H9 (cell line): Measurements from ENCODE around the gene DGCR2. TPM values are rescaled to one million over a fixed set of nuclear protein-coding genes. Genes with fewer than 3 reads are reported as not detected.

Experiments used
- DNase-seq: peaks from one replicate; pipeline ENCODE4 v3.0.0-alpha.2; 2017
- H2AFZ ChIP-seq: one replicate; pipeline ENCODE4 v1.6.1; 2013; ENCODE audit warnings: mild to moderate bottlenecking, low read length, control low read depth, moderate library complexity
- H2AK5ac ChIP-seq: 2 replicates; pipeline ENCODE4 v1.6.1; 2013; ENCODE audit warnings: low read length, control low read depth, mixed read lengths; ENCODE audit not compliant: insufficient read length
- H2BK120ac ChIP-seq: one replicate; pipeline ENCODE4 v1.6.1; 2013; ENCODE audit warnings: low read depth, mild to moderate bottlenecking, low read length, control low read depth, inconsistent platforms; ENCODE audit not compliant: poor library complexity, severe bottlenecking
- H2BK12ac ChIP-seq: 2 replicates; pipeline ENCODE4 v1.6.1; 2013; ENCODE audit warnings: low read length, control low read depth, mixed read lengths, low read depth; ENCODE audit not compliant: insufficient read length
- H2BK15ac ChIP-seq: 2 replicates; pipeline ENCODE4 v1.6.1; 2013; ENCODE audit warnings: low read depth, low read length, control low read depth
- H2BK20ac ChIP-seq: one replicate; pipeline ENCODE4 v1.6.1; 2013; ENCODE audit warnings: low read depth, mild to moderate bottlenecking, low read length, control low read depth, inconsistent platforms; ENCODE audit not compliant: poor library complexity, severe bottlenecking
- H2BK5ac ChIP-seq: 2 replicates; pipeline ENCODE4 v1.6.1; 2013; ENCODE audit warnings: low read length, control low read depth, mixed read lengths; ENCODE audit not compliant: insufficient read length
- H3K14ac ChIP-seq: 2 replicates; pipeline ENCODE4 v1.6.1; 2013; ENCODE audit warnings: low read length, control low read depth; ENCODE audit not compliant: insufficient read depth
- H3K18ac ChIP-seq: 2 replicates; pipeline ENCODE4 v1.6.1; 2013; ENCODE audit warnings: low read depth, mild to moderate bottlenecking, mixed read lengths, low read length, control low read depth; ENCODE audit not compliant: insufficient read length
- H3K23ac ChIP-seq: 2 replicates; pipeline ENCODE4 v1.6.1; 2013; ENCODE audit warnings: low read length, control low read depth, mixed read lengths, low read depth; ENCODE audit not compliant: insufficient read length
- H3K23me2 ChIP-seq: 2 replicates; pipeline ENCODE4 v1.6.1; 2013; ENCODE audit warnings: low read depth, mild to moderate bottlenecking, mixed read lengths, low read length, control low read depth; ENCODE audit not compliant: insufficient read length, poor library complexity, severe bottlenecking
- H3K27ac ChIP-seq: 2 replicates; pipeline ENCODE4 v1.5.1; 2013; ENCODE audit warnings: low read length, control low read depth, mixed read lengths, low read depth; ENCODE audit not compliant: insufficient read length
- H3K27me3 ChIP-seq: 2 replicates; pipeline ENCODE4 v1.6.1; 2013; ENCODE audit warnings: low read length, control low read depth, inconsistent platforms; ENCODE audit not compliant: insufficient read depth
- H3K4ac ChIP-seq: 2 replicates; pipeline ENCODE4 v1.6.1; 2013; ENCODE audit warnings: low read depth, mild to moderate bottlenecking, control low read depth, inconsistent platforms, low read length, moderate library complexity
- H3K4me1 ChIP-seq: 2 replicates; pipeline ENCODE4 v1.6.1; 2013; ENCODE audit warnings: low read length, control low read depth, inconsistent platforms; ENCODE audit not compliant: insufficient read depth
- H3K4me2 ChIP-seq: 2 replicates; pipeline ENCODE4 v1.6.1; 2013; ENCODE audit warnings: low read length, control low read depth, mixed read lengths; ENCODE audit not compliant: insufficient read length, insufficient read depth
- H3K56ac ChIP-seq: 2 replicates; pipeline ENCODE4 v1.6.1; 2013; ENCODE audit warnings: low read depth, mild to moderate bottlenecking, mixed read lengths, low read length, control low read depth; ENCODE audit not compliant: insufficient read length
- H3K79me1 ChIP-seq: 2 replicates; pipeline ENCODE4 v1.6.1; 2013; ENCODE audit warnings: low read depth, mild to moderate bottlenecking, moderate library complexity, low read length, control low read depth, inconsistent platforms; ENCODE audit not compliant: insufficient read depth, poor library complexity, severe bottlenecking
- H3K79me2 ChIP-seq: 2 replicates; pipeline ENCODE4 v1.6.1; 2013; ENCODE audit warnings: low read length, control low read depth, inconsistent platforms; ENCODE audit not compliant: insufficient read depth
- H3K9ac ChIP-seq: 2 replicates; pipeline ENCODE4 v1.6.1; 2013; ENCODE audit warnings: low read length, control low read depth, mixed read lengths; ENCODE audit not compliant: insufficient read length; ENCODE audit errors: extremely low read depth
- H3K9me3 ChIP-seq: one replicate; pipeline ENCODE4 v1.6.1; 2013; ENCODE audit warnings: low read depth, low read length, inconsistent platforms; ENCODE audit not compliant: control insufficient read depth
- H3T11ph ChIP-seq: one replicate; pipeline ENCODE4 v1.6.1; 2013; ENCODE audit warnings: mild to moderate bottlenecking, low read length, control low read depth, inconsistent platforms
- H4K20me1 ChIP-seq: one replicate; pipeline ENCODE4 v1.6.1; 2013; ENCODE audit not compliant: control insufficient read depth, insufficient read length, insufficient read depth
- H4K5ac ChIP-seq: 2 replicates; pipeline ENCODE4 v1.6.1; 2013; ENCODE audit warnings: low read depth, mild to moderate bottlenecking, mixed read lengths, low read length, control low read depth; ENCODE audit not compliant: insufficient read length
- H4K8ac ChIP-seq: replicated peaks from 2 replicates; pipeline ENCODE4 v1.6.1; 2013; ENCODE audit warnings: low read length, control low read depth, mixed read lengths, low read depth; ENCODE audit not compliant: insufficient read length
- H4K91ac ChIP-seq: 2 replicates; pipeline ENCODE4 v1.6.1; 2013; ENCODE audit warnings: low read depth, mild to moderate bottlenecking, moderate library complexity, mixed read lengths, low read length, control low read depth; ENCODE audit not compliant: insufficient read length
- H3K27ac Mint-ChIP-seq, 3 experiments: 2 replicates in 2 of 3; 3 replicates in 1 of 3; pipeline ENCODE4 v1.8.0; 2020 to 2021; ENCODE audit warnings: mixed read lengths in 3 of 3, mild to moderate bottlenecking in 1 of 3, moderate library complexity in 1 of 3
- H3K27me3 Mint-ChIP-seq: 2 replicates; pipeline ENCODE4 v1.8.0; 2021; ENCODE audit warnings: low read depth, mild to moderate bottlenecking, moderate library complexity, mixed read lengths
- H3K36me3 Mint-ChIP-seq, 3 experiments: 2 replicates in 2 of 3; 3 replicates in 1 of 3; pipeline ENCODE4 v1.8.0; 2020 to 2021; ENCODE audit warnings: low read depth in 3 of 3, mixed read lengths in 3 of 3; ENCODE audit not compliant: insufficient read depth in 1 of 3
- H3K4me1 Mint-ChIP-seq, 2 experiments: 2 replicates each; pipeline ENCODE4 v1.8.0; 2020; ENCODE audit warnings: mixed read lengths in 2 of 2
- H3K4me3 Mint-ChIP-seq, 2 experiments: 2 replicates in 1 of 2; 3 replicates in 1 of 2; pipeline ENCODE4 v1.8.0; 2020 to 2021; ENCODE audit warnings: mild to moderate bottlenecking in 2 of 2, mixed read lengths in 2 of 2, moderate library complexity in 1 of 2
- H3K9me3 Mint-ChIP-seq, 2 experiments: 2 replicates in 1 of 2; 3 replicates in 1 of 2; pipeline ENCODE4 v1.8.0; 2020; ENCODE audit warnings: mild to moderate bottlenecking in 2 of 2, mixed read lengths in 2 of 2, moderate library complexity in 1 of 2
- CTCF ChIP-seq: fragments of 200-600 bp; sonication (generic); conservative IDR thresholded peaks from 3 replicates; pipeline ENCODE4 v1.8.0; 2021; ENCODE audit warnings: antibody characterized with exemption, mild to moderate bottlenecking
- WGBS: extraction: QIAGEN DNeasy Blood & Tissue Kit; methylation state at CpG from one replicate; pipeline ENCODE4 v1.1.7; 2013; ENCODE audit warnings: missing lambda C conversion rate, low lambda C conversion rate, mixed read lengths; ENCODE audit not compliant: insufficient read length; ENCODE audit errors: extremely low coverage; 5-methylcytosine and 5-hydroxymethylcytosine counted together
- total RNA-seq: library from RNA; stranded (reverse); gene quantifications from 2 replicates; pipeline ENCODE4 v1.2.1, GENCODE V29; 2021

DGCR2 gene
- total RNA-seq, 1 experiment from 2014 or later = 47.2 TPM

- Mint-ChIP-seq H3K9me3 (no peaks in the 10 kb centered on the region; a peak in 1 of 5 replicates), H3K4me1 (peaks cover 26 to 32% of the 10 kb centered on the region in 2 experiments), H3K27ac (no peak overlapping the region), H3K4me3 (no peak overlapping the region), H3K36me3 (no peaks in the 10 kb centered on the region), H3K27me3 (peaks cover 35% of the 10 kb centered on the region)
- Histone ChIP-seq H2BK12ac (no peak overlapping the region), H3K23me2 (no peaks in the 10 kb centered on the region), H2BK120ac (no peak overlapping the region), H3K79me2 (no peaks in the 10 kb centered on the region), H2AK5ac (no peak overlapping the region), H2BK20ac (no peak overlapping the region), H3K23ac (no peak overlapping the region), H3K9me3 (no peaks in the 10 kb centered on the region), H4K5ac (no peak overlapping the region), H3K27me3 (no peaks in the 10 kb centered on the region), H3K79me1 (no peaks in the 10 kb centered on the region), H4K91ac (no peak overlapping the region), H4K8ac (no peak overlapping the region), H4K20me1 (no peaks in the 10 kb centered on the region), H3K18ac (no peak overlapping the region), H3K9ac (no peak overlapping the region), H2AFZ (no peak overlapping the region), H3K4ac (no peak overlapping the region), H3K14ac (no peak overlapping the region), H3K4me1 (no peaks in the 10 kb centered on the region), H3K4me2 (no peak overlapping the region), H3K27ac (no peak overlapping the region), H2BK5ac (no peak overlapping the region), H3T11ph (no peak overlapping the region), H3K56ac (no peak overlapping the region), H2BK15ac (no peak overlapping the region)
- DNase-seq = peak; percentile 77
- WGBS = no CpG with 5 or more reads among the region's 12 CpGs
- peak; percentile 96 for TF ChIP-seq CTCF
Measured at GRCh38 chr22:18999008-18999407, 123.2 kb downstream of the DGCR2 start.
